Measurements from ENCODE around the gene EZH2.

DNA sequence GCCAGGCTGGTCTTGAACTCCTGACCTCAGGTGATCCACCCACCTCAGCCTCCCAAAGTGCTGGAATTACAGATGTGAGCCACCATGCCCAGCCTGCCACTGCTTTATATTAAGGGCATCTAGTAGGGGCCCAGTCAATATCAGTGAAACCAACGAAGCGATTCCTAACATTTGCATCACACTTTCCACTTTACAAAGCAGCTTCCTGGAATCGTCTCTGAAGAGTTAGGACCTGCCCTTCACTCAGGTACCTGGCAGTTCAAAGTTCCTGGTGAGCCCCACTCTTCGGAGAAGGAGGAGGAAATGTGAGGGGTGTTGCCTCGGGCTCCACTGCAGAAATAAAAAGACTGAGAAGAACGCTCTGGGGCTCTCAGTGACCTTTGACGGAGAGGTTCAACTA, 31.1 kb upstream of the EZH2 start:
- TF ChIP-seq POLR2A (IDR thresholded peaks at IDR 0.05) = no peak
- TF ChIP-seq, protein P1, sequence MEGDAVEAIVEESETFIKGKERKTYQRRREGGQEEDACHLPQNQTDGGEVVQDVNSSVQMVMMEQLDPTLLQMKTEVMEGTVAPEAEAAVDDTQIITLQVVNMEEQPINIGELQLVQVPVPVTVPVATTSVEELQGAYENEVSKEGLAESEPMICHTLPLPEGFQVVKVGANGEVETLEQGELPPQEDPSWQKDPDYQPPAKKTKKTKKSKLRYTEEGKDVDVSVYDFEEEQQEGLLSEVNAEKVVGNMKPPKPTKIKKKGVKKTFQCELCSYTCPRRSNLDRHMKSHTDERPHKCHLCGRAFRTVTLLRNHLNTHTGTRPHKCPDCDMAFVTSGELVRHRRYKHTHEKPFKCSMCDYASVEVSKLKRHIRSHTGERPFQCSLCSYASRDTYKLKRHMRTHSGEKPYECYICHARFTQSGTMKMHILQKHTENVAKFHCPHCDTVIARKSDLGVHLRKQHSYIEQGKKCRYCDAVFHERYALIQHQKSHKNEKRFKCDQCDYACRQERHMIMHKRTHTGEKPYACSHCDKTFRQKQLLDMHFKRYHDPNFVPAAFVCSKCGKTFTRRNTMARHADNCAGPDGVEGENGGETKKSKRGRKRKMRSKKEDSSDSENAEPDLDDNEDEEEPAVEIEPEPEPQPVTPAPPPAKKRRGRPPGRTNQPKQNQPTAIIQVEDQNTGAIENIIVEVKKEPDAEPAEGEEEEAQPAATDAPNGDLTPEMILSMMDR (IDR thresholded peaks at IDR 0.05) = no peak
- TF ChIP-seq POLR2AphosphoS5 (IDR thresholded peaks at IDR 0.05) = no peak
- no peak for TF ChIP-seq EP300 (IDR thresholded peaks at IDR 0.05)

Measured in sigmoid colon (tissue), 4 donors.